Sciatic nerve (tissue), 2 donors: ENCODE measurements around the gene PCDHB5. TPM values are rescaled to one million over a fixed set of nuclear protein-coding genes. Genes with fewer than 3 reads are reported as not detected.
A peak's percentile ranks its signal among the peaks of the same experiment; 100 is the strongest.
"Not testable (repeated sequence)": the region's sequence is repeated elsewhere in the genome, so short reads cannot be mapped to it uniquely, and the experiment has no call there.

Experiments
- ATAC-seq: fragments of 200-7000 bp; cut with Tn5 transposase; one replicate; pipeline ENCODE4 v1.9.1; 2020; ENCODE audit warnings: mild to moderate bottlenecking, moderate library complexity
- DNase-seq: peaks from one replicate; pipeline ENCODE4 v3.0.0-alpha.2; 2020; ENCODE audit warnings: low spot score
- intact Hi-C: fragments of 100-400 bp; cut with DNase I; formaldehyde crosslinking; loops from one replicate; pipeline ENCODE4 v1.14.2; 2022
- total RNA-seq: library from RNA; stranded (reverse); fragmentation: NEBNext Ultra II Directional; extraction: Animal tissue kit (Norgen Biotek cat#: 25700); gene quantifications from one replicate; pipeline ENCODE4 v1.2.1, GENCODE V29; 2021
- donor health status: DM: no; HTN: no; CAD: no.
- donor health status: DM: no; HTN: no; CAD: no.

Gene PCDHB5
- total RNA-seq: 4.4 TPM

- no peak for DNase-seq
- ATAC-seq: peak; percentile 38
- intact Hi-C loops: no loop called here
Measured at GRCh38 chr5:141135030-141135717, at the start of gene PCDHB5. Gene PCDHB5 (plus strand): TSS chr5:141135206. CDS start chr5:141135435, 229 bp downstream.

GRCh38 chr5:141094481-141095262, 40.3 kb upstream of the PCDHB5 start, which contains the start of gene PCDHB2:
Gene PCDHB2 (plus strand): TSS chr5:141094615. CDS start chr5:141094791, 176 bp downstream.
- ATAC-seq (peak; percentile 74), DNase-seq (peak; percentile 62)
- intact Hi-C loops: no loop called here

GRCh38 chr5:141095263-141095641, 39.8 kb upstream of the PCDHB5 start:
- ATAC-seq (no peak), DNase-seq (no peak)
- intact Hi-C loops: no loop called here

GRCh38 chr5:141096181-141096580, 38.8 kb upstream of the PCDHB5 start:
- intact Hi-C loops, DNase-seq, ATAC-seq: not testable (repeated sequence)

- DNase-seq, ATAC-seq, intact Hi-C loops: not testable (repeated sequence)
Measured at GRCh38 chr5:141096586-141096985, 38.4 kb upstream of the PCDHB5 start.

GRCh38 chr5:141100243-141100805, 34.7 kb upstream of the PCDHB5 start, which contains the start of gene PCDHB3:
Gene PCDHB3 (plus strand): TSS chr5:141100473. CDS start chr5:141100650, 177 bp downstream.
- DNase-seq: peak; percentile 73
- intact Hi-C loops: no loop called here
- peak; percentile 52 for ATAC-seq

- intact Hi-C loops: no loop called here
- DNase-seq: no peak
- ATAC-seq: no peak
Measured at GRCh38 chr5:141101059-141101458, 33.9 kb upstream of the PCDHB5 start.

- ATAC-seq, DNase-seq, intact Hi-C loops: not testable (repeated sequence)
Measured at GRCh38 chr5:141102070-141102469, 32.9 kb upstream of the PCDHB5 start.

GRCh38 chr5:141102471-141102870, 32.5 kb upstream of the PCDHB5 start:
- ATAC-seq, intact Hi-C loops, DNase-seq: not testable (repeated sequence)

- DNase-seq (no peak), ATAC-seq (no peak)
- intact Hi-C loops: no loop called here
Measured at GRCh38 chr5:141105350-141105749, 29.7 kb upstream of the PCDHB5 start.

- no peak for ATAC-seq
- intact Hi-C loops: no loop called here
- no peak for DNase-seq
Measured at GRCh38 chr5:141119250-141119649, 15.8 kb upstream of the PCDHB5 start.

GRCh38 chr5:141121563-141121962, 13.4 kb upstream of the PCDHB5 start, which contains the start of gene PCDHB4:
Gene PCDHB4 (plus strand): TSS chr5:141121818. CDS start chr5:141121999, 181 bp downstream.
- DNase-seq (peak; percentile 68), ATAC-seq (peak; percentile 70)
- intact Hi-C loops: no loop called here

- no peak for DNase-seq
- intact Hi-C loops: no loop called here
- peak; percentile 67 for ATAC-seq
Measured at GRCh38 chr5:141121985-141122384, 13.0 kb upstream of the PCDHB5 start.

GRCh38 chr5:141123396-141124135, 11.4 kb upstream of the PCDHB5 start:
- DNase-seq, ATAC-seq, intact Hi-C loops: not testable (repeated sequence)

- DNase-seq (no peak), ATAC-seq (no peak)
- intact Hi-C loops: no loop called here
Measured at GRCh38 chr5:141127305-141127704, 7.7 kb upstream of the PCDHB5 start.

GRCh38 chr5:141135718-141136266, 786 bp downstream of the PCDHB5 start:
- ATAC-seq (no peak), DNase-seq (no peak)
- intact Hi-C loops: no loop called here

- DNase-seq, ATAC-seq, intact Hi-C loops: not testable (repeated sequence)
Measured at GRCh38 chr5:141137346-141137745, 2.3 kb downstream of the PCDHB5 start.

- ATAC-seq (no peak), DNase-seq (no peak)
- intact Hi-C loops: no loop called here
Measured at GRCh38 chr5:141149812-141150211, 14.8 kb downstream of the PCDHB5 start, which contains the start of gene PCDHB6. Gene PCDHB6 (plus strand): TSS chr5:141150057. CDS start chr5:141150258, 201 bp downstream.
